Activated CD4-positive, alpha-beta T cell treated with anti-CD3 and anti-CD28 coated beads, Interleukin-2, Interleukin-4, amounts not matched to agents 100 ng/mL and 50 ng/mL, durations not matched to agents 16 hours and 8 hours (primary cell): ENCODE results near the gene FJX1.
A peak's percentile ranks its signal among the peaks of the same experiment; 100 is the strongest.

ENCODE experiments used
- DNase-seq: peaks from one replicate; pipeline ENCODE4 v3.0.0-alpha.2; 2020; ENCODE audit warnings: low spot score

Gene FJX1, protein sequence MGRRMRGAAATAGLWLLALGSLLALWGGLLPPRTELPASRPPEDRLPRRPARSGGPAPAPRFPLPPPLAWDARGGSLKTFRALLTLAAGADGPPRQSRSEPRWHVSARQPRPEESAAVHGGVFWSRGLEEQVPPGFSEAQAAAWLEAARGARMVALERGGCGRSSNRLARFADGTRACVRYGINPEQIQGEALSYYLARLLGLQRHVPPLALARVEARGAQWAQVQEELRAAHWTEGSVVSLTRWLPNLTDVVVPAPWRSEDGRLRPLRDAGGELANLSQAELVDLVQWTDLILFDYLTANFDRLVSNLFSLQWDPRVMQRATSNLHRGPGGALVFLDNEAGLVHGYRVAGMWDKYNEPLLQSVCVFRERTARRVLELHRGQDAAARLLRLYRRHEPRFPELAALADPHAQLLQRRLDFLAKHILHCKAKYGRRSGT

DNA sequence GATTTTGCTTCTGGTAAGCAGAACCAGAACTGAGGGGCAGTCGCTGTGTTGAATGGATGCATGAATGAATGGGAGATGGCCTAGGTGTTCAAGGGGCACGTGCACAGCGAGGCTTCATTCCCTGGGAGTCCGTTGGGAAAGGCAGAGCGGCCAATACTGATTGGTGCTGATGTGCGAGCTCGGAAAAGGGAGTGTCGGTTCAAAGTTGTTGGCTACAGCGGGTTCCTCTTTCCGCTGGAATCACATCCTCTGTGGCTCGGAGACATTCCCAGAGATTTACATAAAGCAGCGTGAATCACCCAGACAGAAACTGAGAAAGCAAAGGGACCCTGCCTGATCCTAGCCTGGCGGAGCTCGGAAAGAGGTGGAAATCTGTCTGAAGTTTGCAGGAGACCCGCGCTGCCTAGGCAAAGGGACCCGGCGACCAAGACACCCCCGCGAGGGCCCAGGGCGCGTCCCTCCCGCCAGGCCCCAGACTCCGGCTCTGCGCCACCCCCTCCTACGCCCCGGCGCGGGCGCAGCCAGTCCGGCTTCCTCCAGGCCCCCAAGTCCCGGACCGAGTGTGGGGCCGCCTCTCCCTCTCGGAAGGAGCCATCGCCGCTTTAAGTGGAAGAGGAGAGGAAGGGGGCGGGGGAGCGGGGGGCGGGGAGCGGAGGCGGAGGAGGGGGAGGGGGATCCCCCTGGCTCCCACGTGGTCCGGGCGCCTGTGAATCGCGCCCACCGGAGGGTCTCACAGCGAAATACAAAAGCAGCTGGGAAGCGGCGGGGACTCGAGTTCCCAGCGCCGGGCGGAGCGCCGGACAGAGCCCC lies at the start of gene FJX1:
FJX1 (plus strand) TSS at position 774 of the 810 bp plus-strand sequence. CDS start 177 bp downstream, outside the sequence.
- DNase-seq, result peak; percentile 24

DNA sequence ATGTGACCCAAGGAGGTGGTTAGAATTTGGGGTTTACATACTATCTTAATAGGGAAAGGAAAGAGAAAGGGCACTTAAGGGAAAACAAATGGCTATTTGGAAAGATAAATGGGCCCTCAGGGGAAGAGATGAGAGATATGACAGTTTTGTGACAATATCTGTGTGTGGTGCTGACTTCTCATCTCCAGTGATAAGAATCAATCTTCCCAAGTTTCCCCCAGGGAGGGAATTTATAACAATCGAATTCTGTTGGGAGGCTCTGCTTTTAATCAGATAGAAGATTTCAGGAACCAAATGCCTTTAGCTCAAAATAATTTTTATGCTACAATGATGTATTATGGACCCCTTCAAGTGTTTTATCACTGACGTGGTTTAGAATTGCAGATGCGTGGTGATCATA lies 46.6 kb upstream of the FJX1 start:
- DNase-seq, result no peak

DNA sequence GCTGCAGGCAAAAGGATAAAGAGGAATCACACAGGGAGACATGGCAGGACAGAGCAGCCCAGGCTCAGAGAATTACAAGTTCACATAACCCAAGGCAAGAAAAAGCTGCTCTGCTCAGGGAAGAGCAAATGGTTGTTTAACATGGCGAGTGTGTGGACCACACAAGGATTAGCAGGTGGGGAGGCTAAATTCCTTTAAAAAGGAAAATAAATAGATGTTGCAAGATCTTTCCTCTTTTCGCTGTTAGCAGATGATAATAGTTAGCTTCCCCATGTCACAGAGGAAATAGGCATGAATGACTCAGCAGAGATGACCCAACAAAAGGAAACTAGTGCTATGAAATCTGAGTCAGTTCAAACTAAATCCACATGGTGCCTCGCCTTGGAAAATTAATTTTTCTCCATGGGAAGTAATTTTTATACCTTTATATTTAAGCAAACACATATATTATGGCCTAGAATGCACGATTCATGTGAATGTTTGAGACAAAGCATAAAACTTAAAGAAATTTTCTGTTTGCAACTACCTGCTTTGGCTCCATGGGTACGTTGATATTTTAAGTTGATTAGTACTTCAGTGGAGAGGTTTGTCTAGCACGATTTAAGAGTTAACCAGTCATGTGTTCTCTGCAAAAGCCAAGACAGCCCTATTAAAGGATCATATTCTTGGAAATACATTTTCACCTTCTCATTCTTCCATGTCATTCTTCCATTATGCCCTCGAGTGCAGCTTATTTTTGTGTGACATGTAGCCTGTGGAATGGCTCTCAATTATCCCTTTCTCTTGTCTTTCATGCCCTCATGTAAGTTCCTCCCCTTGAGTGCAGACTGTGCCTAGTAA lies 38.5 kb upstream of the FJX1 start:
- no peak for DNase-seq

DNA sequence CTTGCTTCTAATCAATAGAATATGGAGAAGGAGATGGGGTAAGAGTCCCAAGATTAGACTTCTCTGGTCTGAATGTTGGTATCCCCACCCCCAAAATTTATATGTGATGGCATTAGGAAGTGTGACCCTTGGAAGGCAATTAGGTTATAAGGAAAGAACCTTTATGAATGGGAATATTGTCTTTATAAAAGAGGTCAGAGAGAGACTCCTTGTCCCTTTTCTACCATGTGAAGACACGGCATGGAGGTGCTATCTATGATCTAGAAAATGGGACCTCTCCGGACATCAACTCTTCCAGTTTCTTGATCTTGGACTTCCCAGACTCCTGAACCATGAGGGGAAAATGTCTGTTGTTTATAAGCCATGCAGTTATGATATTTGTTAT lies 37.9 kb upstream of the FJX1 start:
- DNase-seq, result no peak

- no peak for DNase-seq
Measured at GRCh38 chr11:35582033-35582432, 36.2 kb upstream of the FJX1 start.

- no peak for DNase-seq
Measured at GRCh38 chr11:35583126-35583525, 35.1 kb upstream of the FJX1 start.

- no peak for DNase-seq
Measured at GRCh38 chr11:35583843-35584242, 34.4 kb upstream of the FJX1 start.

DNA sequence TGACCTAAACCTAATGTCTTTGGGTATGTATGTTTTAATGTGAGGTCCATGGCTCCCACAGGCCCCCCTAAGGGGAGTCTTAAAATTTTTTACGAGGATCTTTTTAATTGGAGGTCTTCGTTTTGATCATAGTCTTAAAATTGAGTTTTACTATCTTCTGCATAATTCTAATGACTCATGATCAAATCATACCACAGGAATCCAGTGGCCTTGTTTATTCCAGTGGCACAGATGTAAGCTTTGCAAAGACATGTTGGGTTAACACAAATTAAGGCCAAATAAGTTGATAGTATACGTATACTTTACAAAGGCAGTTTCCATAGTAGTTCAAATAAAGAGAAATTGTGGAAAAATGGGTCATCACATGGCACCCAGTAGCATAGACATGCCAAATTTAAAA lies 33.9 kb upstream of the FJX1 start:
- DNase-seq, result no peak

DNA sequence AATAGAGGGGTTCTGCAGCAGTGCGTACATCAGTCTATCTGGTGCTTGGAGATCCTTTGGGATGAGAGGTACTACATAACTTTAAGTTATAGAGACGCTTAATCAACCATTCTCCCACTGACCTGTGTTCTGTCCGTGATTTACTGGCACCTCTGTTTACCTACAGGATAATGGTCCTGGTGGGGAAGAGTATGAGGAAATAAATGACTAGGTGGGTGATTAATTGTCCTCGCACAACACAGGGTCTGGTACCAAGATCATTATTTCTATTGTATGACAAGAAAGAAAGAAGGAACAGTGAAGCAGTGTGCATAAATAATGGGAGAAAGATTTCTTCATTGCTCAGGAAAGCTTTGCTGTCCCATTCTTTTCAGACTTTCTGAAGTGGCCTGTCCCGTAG lies 32.8 kb upstream of the FJX1 start:
- DNase-seq, result no peak

DNA sequence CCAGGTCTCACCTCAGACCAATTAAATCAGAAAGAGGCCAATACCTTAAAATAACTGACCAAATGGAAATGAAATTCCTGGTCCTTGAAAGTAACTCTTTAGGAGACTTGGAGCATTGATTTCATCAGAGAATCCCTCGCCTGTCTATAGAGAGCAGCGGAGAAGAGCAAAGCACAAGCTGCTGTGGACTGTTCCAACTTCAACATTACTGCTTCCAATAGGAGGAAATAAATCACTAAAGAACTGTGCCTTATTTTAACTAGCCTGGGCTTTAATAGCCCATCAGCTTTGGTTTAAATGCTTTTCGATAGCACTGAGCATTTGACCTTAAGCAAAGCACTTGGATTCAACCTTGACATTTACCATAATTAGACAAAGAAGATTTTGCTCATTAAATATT lies 32.0 kb upstream of the FJX1 start:
- no peak for DNase-seq

DNA sequence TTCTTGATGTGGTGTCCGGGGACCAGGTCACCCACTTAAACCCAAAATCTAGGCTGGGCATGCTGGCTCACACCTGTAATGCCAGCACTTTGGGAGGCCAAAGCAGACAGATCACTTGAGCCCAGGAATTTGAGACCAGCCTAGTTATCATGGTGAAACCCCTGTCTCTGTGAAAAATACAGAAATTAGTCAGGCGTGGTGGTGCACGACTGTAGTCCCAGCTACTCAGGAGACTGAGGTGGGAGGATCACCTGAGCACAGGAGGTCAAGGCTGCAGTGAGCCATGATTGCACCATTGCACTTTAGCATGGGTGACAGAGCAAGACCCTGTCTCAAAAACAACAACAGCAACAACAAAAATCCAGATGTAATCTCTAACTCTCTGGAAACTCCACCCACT lies 30.3 kb upstream of the FJX1 start:
- DNase-seq, result no peak

GRCh38 chr11:35588627-35589026 lies 29.6 kb upstream of the FJX1 start:
- no peak for DNase-seq

DNA sequence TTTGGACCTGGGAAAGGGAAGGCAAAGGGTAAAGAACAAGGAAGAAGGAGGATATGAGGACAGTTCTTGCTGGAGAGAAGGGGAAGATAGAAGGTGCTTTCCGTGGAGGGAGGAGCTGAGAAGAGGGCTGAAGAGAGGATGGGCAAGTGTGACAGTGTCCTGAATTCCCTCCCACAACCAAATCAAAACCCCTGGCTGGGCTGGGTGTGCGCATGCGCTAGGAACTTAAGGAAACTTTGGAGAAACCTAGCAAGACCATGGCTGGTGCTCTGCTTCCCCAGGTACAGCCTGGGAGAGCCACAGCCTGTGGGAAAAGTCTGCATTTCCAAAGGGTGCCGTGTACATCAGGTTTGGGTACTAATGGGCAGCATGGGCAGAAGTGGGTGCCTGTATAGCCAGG lies 29.0 kb upstream of the FJX1 start:
- no peak for DNase-seq

GRCh38 chr11:35590412-35590811 lies 27.8 kb upstream of the FJX1 start:
- DNase-seq, result no peak

DNA sequence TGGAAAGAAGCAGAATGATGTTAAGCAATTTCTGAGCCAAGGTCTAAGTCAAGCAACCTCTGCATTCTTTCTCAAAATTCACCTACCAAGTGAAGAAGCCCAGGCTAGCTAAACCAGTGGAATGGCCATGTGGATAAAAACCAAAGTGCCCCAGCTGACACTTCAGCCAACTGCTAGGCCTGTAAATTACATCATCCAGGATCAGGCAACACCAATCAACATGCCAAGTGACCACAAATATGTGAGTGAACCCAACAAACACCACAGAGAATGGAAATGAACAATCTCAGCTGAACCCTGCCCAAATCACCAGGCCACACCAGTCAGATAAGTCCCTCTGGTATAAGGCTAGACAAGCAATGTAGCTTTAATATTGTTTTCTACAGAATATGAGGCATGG lies 25.1 kb upstream of the FJX1 start:
- DNase-seq, result no peak

- DNase-seq, result no peak
Measured at GRCh38 chr11:35594680-35595079, 23.6 kb upstream of the FJX1 start.

GRCh38 chr11:35598254-35599125 lies 19.8 kb upstream of the FJX1 start:
- peak; percentile 39 for DNase-seq

GRCh38 chr11:35600331-35600838 lies 17.9 kb upstream of the FJX1 start:
- no peak for DNase-seq

DNA sequence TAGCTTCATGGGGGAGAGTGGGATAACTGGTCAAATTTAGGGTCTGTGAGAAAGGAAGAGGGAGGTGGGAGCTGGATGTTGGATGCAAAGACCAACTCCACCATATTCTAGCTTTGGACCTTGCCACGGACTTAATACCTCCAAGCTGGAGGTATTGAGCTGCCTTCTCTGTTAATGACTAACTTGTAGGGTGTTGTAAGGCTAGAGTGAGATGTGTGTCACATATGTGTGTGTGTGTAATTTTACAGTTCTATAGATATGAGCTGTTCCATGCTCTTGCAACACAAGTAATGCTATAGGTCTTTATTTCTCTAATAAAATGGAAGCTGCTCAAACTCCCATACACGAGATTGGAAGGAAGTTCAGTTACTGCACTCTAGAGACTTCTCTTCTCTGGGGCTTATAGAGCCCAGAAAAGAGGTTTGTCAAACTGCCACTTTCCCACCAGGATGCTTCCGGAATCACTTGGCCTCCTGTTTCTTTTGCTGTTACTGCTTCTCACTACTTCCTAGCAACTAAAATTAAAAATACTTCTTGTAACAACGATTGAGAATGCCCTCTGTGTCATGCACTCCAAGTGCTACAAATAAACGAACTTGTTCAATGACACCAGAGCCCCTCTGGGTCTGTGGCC lies 16.0 kb upstream of the FJX1 start:
- DNase-seq, result no peak

GRCh38 chr11:35602979-35603378 lies 15.3 kb upstream of the FJX1 start:
- DNase-seq, result no peak

- no peak for DNase-seq
Measured at GRCh38 chr11:35605706-35606105, 12.6 kb upstream of the FJX1 start.
